ENCODE results near the gene RBM26.
"Not testable (repeated sequence)": the region's sequence is repeated elsewhere in the genome, so short reads cannot be mapped to it uniquely, and the experiment has no call there.

RBM26 gene

DNA sequence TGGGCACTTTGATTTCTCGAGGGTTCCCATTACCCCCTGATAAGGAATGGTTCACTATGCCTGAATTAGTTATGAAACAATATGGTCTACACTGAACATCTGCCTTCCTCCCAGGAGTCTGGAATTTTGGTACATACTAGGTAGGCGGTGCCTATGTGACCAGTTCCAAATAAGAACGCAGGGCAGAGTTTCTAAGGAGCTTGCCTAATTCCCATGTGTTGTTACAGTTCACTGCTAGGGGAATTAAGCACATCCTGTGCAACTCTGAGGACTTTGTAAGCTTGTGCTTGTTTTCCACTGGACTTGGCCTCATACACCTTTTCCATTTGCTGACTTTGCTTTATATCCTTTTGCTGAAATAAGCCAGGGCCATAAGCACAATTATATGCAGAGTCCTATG is 29.2 kb downstream of the RBM26 start:
- no peaks in the 10 kb centered on the region for H3K4me1 ChIP-seq
- H3K36me3 ChIP-seq = peaks cover 59% of the 10 kb centered on the region
- H3K9me3 ChIP-seq = no peaks in the 10 kb centered on the region
- H3K27me3 ChIP-seq = no peaks in the 10 kb centered on the region
- no peak overlapping the region for H3K27ac ChIP-seq
- no peak for TF ChIP-seq Cebpa-rat (IDR thresholded peaks at IDR 0.05)
- H3K9ac ChIP-seq = no peak overlapping the region
- no peak overlapping the region for H3K4me2 ChIP-seq
- H3K4me3 ChIP-seq = no peak overlapping the region
- peaks cover 82% of the 10 kb centered on the region for H4K20me1 ChIP-seq

DNA sequence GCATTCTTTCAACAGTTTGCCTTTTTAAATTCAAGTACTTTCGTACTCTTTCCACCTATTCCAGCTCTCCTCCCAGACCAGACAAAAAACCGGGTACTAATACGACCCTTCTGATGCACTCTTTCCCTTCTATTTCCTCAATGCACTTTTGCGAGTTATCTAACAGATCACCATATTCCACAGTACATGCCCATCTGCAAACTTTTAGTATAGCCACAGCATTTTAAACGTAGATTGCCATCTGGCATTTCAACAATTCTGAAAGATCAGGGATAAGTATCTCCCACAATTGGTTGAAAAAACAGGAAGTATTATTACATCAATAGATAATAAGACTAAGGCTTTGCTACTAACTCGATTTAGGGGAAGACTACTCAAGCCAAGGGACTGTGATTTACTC is 31.5 kb downstream of the RBM26 start:
- Histone ChIP-seq H3K27me3 (no peaks in the 10 kb centered on the region), H3K4me3 (no peak overlapping the region), H3K4me1 (no peaks in the 10 kb centered on the region), H3K27ac (no peak overlapping the region), H4K20me1 (peaks cover 82% of the 10 kb centered on the region), H3K36me3 (peaks cover 81% of the 10 kb centered on the region), H3K9me3 (no peaks in the 10 kb centered on the region), H3K4me2 (no peak overlapping the region), H3K9ac (no peak overlapping the region)
- TF ChIP-seq Cebpa-rat (IDR thresholded peaks at IDR 0.05) = no peak

- H3K27me3 ChIP-seq = no peaks in the 10 kb centered on the region
- H4K20me1 ChIP-seq = peaks cover 80% of the 10 kb centered on the region
- no peaks in the 10 kb centered on the region for H3K4me1 ChIP-seq
- TF ChIP-seq Cebpa-rat (IDR thresholded peaks at IDR 0.05) = no peak
- no peaks in the 10 kb centered on the region for H3K9me3 ChIP-seq
- H3K4me3 ChIP-seq = no peak overlapping the region
- H3K27ac ChIP-seq = no peak overlapping the region
- no peak overlapping the region for H3K4me2 ChIP-seq
- H3K9ac ChIP-seq = no peak overlapping the region
- peaks cover 80% of the 10 kb centered on the region for H3K36me3 ChIP-seq
These were observed 32.1 kb downstream of the RBM26 start for GRCh38 chr13:79373916-79374315.

DNA sequence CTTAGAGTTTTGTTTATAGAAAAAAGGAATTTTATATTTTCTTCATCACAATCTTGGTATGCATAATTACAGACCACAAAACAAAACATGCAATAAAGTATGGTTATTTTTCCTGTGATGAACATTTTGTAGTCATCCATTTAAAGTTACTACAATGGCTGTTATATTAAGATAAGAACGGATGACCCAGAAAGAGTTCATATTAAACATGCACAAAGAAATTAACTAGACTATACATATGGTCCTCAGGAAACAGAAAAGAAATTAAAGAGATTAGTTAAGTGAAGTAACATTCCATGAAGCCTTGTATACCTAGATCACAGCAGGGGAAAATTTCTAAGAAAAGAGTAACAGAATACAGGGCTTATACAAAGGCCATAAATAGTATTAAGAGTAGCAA is 36.8 kb downstream of the RBM26 start:
- Histone ChIP-seq H3K4me2 (no peak overlapping the region), H3K36me3 (peaks cover 81% of the 10 kb centered on the region), H3K4me3 (no peak overlapping the region), H3K27me3 (no peaks in the 10 kb centered on the region), H4K20me1 (peaks cover 54% of the 10 kb centered on the region), H3K9ac (no peak overlapping the region), H3K9me3 (no peaks in the 10 kb centered on the region), H3K4me1 (no peaks in the 10 kb centered on the region), H3K27ac (no peak overlapping the region)
- TF ChIP-seq Cebpa-rat (IDR thresholded peaks at IDR 0.05) = no peak

GRCh38 chr13:79365981-79366380 is 40.1 kb downstream of the RBM26 start:
- peaks cover 63% of the 10 kb centered on the region for H4K20me1 ChIP-seq
- no peak overlapping the region for H3K27ac ChIP-seq
- H3K9me3 ChIP-seq = no peaks in the 10 kb centered on the region
- peaks cover 95% of the 10 kb centered on the region for H3K36me3 ChIP-seq
- TF ChIP-seq Cebpa-rat (IDR thresholded peaks at IDR 0.05) = no peak
- no peaks in the 10 kb centered on the region for H3K27me3 ChIP-seq
- H3K4me1 ChIP-seq = no peaks in the 10 kb centered on the region
- no peak overlapping the region for H3K4me2 ChIP-seq
- no peak overlapping the region for H3K9ac ChIP-seq
- H3K4me3 ChIP-seq = no peak overlapping the region

DNA sequence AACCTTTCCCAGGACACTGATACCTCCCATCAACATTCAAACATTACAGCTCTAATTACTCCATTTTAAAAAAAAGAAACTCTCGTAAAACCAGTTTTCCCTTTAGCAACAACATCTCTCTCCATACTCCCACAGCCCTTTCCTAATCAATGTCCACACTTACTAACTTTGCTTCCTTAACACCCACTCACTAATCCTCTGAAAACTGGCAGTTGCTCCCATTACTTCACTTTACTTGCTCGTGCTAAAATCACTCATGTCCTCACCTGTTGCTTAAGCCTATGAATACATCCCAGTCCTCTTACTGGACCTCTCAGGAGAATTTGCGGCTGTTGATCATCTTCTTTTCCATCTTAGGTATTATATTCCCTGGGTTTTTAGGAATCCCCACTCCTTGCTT is 44.8 kb downstream of the RBM26 start:
- Histone ChIP-seq H3K4me1 (no peaks in the 10 kb centered on the region), H3K9me3 (no peaks in the 10 kb centered on the region), H3K27ac (no peak overlapping the region), H3K36me3 (peaks cover 89% of the 10 kb centered on the region), H3K27me3 (no peaks in the 10 kb centered on the region), H3K9ac (no peak overlapping the region), H3K4me3 (no peak overlapping the region), H4K20me1 (peaks cover 39% of the 10 kb centered on the region), H3K4me2 (no peak overlapping the region)
- TF ChIP-seq Cebpa-rat (IDR thresholded peaks at IDR 0.05) = no peak

DNA sequence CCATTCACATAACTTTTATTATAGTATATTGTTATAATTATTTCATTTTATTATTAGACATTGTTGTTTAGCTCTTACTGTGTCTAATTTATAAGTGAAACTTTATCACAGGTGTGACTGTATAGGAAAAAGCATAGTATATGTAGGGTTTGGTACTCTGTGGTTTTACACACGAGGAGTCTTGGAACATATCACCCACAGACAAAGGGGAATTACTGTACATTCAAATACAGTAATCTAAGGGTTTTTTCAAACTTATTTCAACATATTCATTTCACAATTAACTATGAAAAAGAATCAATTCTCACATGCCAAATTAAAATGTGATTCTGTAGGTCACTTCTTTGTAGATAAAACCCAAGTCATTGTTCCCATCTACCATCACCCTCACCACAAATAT is 46.0 kb downstream of the RBM26 start:
- Histone ChIP-seq H3K27me3 (no peaks in the 10 kb centered on the region), H3K9ac (no peak overlapping the region), H3K27ac (no peak overlapping the region), H4K20me1 (peaks cover 43% of the 10 kb centered on the region), H3K36me3 (peaks cover 89% of the 10 kb centered on the region), H3K9me3 (no peaks in the 10 kb centered on the region), H3K4me3 (no peak overlapping the region), H3K4me1 (no peaks in the 10 kb centered on the region), H3K4me2 (no peak overlapping the region)
- no peak for TF ChIP-seq Cebpa-rat (IDR thresholded peaks at IDR 0.05)

GRCh38 chr13:79359064-79359463 is 47.0 kb downstream of the RBM26 start:
- Histone ChIP-seq H3K36me3 (peaks cover 89% of the 10 kb centered on the region), H3K4me3 (no peak overlapping the region), H3K4me2 (no peak overlapping the region), H3K27me3 (no peaks in the 10 kb centered on the region), H3K9ac (no peak overlapping the region), H3K4me1 (no peaks in the 10 kb centered on the region), H4K20me1 (peaks cover 46% of the 10 kb centered on the region), H3K9me3 (no peaks in the 10 kb centered on the region), H3K27ac (no peak overlapping the region)
- no peak for TF ChIP-seq Cebpa-rat (IDR thresholded peaks at IDR 0.05)

- Histone ChIP-seq H3K4me1 (no peaks in the 10 kb centered on the region), H3K9me3 (no peaks in the 10 kb centered on the region), H3K4me2 (no peak overlapping the region), H3K4me3 (no peak overlapping the region), H3K36me3 (peaks cover 81% of the 10 kb centered on the region), H3K27ac (no peak overlapping the region), H4K20me1 (peaks cover 27% of the 10 kb centered on the region; the same call in 1 of the 2 replicates), H3K9ac (no peak overlapping the region), H3K27me3 (no peaks in the 10 kb centered on the region)
- no peak for TF ChIP-seq Cebpa-rat (IDR thresholded peaks at IDR 0.05)
These were observed 51.8 kb downstream of the RBM26 start for GRCh38 chr13:79354285-79354684.

- Histone ChIP-seq H3K36me3 (peaks cover 76% of the 10 kb centered on the region), H3K27ac (no peak overlapping the region), H3K9ac (no peak overlapping the region), H3K4me3 (no peak overlapping the region), H3K4me1 (no peaks in the 10 kb centered on the region), H4K20me1 (peaks cover 27% of the 10 kb centered on the region; the same call in 1 of the 2 replicates), H3K27me3 (no peaks in the 10 kb centered on the region), H3K4me2 (no peak overlapping the region), H3K9me3 (no peaks in the 10 kb centered on the region)
- no peak for TF ChIP-seq Cebpa-rat (IDR thresholded peaks at IDR 0.05)
These were observed 52.4 kb downstream of the RBM26 start for GRCh38 chr13:79353693-79354092.

DNA sequence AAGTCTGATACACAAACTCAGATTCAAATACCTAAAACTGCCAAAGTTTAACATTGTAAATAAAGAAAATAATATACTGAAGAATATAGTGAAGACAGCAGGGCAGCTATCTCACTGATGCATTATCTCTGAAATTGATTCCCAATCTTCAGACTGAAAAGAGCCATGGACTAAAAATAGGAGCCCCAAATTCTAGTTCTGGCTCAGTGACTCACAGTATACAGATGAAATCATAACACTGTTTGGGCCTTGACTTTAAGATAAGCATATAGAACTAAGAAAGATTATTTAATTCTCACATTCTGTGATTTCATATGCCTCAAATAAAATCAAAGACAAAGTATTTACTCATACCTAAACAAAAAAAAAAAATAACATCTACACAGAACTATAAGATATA is 53.9 kb downstream of the RBM26 start:
- H3K27me3 ChIP-seq = no peaks in the 10 kb centered on the region
- no peak overlapping the region for H3K9ac ChIP-seq
- no peak for TF ChIP-seq Cebpa-rat (IDR thresholded peaks at IDR 0.05)
- no peak overlapping the region for H3K27ac ChIP-seq
- H3K9me3 ChIP-seq = no peaks in the 10 kb centered on the region
- H3K4me3 ChIP-seq = no peak overlapping the region
- peaks cover 27% of the 10 kb centered on the region for H4K20me1 ChIP-seq
- H3K36me3 ChIP-seq = peaks cover 69% of the 10 kb centered on the region
- H3K4me1 ChIP-seq = no peaks in the 10 kb centered on the region
- no peak overlapping the region for H3K4me2 ChIP-seq

DNA sequence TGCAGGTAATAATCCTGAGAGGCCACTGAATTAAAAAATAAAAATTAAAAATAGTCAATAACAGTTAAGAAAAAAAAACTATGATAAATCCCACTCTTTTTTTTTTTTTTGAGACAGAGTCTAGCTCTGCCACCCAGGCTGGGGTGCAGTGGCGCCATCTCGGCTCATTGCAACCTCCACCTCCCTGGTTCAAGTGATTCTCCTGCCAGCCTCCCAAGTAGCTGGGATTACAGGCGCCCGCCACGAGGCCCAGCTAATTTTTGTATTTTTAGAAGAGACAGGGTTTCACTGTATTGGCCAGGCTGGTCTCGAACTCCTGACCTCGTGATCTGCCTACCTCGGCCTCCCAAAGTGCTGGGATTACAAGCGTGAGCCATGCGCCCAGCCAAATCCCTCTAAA is 56.4 kb downstream of the RBM26 start:
- not testable (repeated sequence) for H3K4me1 ChIP-seq, H3K9me3 ChIP-seq, H3K9ac ChIP-seq, H3K4me2 ChIP-seq, H3K27me3 ChIP-seq, H3K27ac ChIP-seq, H3K4me3 ChIP-seq
- Histone ChIP-seq H3K36me3 (peaks cover 70% of the 10 kb centered on the region), H4K20me1 (peaks cover 27% of the 10 kb centered on the region; the same call in 1 of the 2 replicates)

Data from BLaER1 (cell line).